Suprapubic skin (tissue), 4 donors: ENCODE measurements around the gene CCDC159. TPM values are rescaled to one million over a fixed set of nuclear protein-coding genes. Genes with fewer than 3 reads are reported as not detected.

ENCODE experiments used
- DNase-seq, 2 donors: peaks; one replicate each; pipeline ENCODE4 v3.0.0-alpha.2; 2019; ENCODE audit warnings: low spot score in 2 of 2
- H3K27ac ChIP-seq: fragments of 200-600 bp; sonication (generic); one replicate; pipeline ENCODE4 v1.5.1; 2019
- H3K27me3 ChIP-seq: fragments of 200-600 bp; sonication (generic); one replicate; pipeline ENCODE4 v1.5.1; 2019
- H3K36me3 ChIP-seq: fragments of 200-600 bp; sonication (generic); one replicate; pipeline ENCODE4 v1.5.1; 2019
- H3K4me1 ChIP-seq: fragments of 200-600 bp; sonication (generic); one replicate; pipeline ENCODE4 v1.5.1; 2019
- H3K4me3 ChIP-seq: fragments of 200-600 bp; sonication (generic); one replicate; pipeline ENCODE4 v1.5.1; 2019; ENCODE audit warnings: mild to moderate bottlenecking
- H3K9me3 ChIP-seq: fragments of 200-600 bp; sonication (generic); one replicate; pipeline ENCODE4 v1.5.1; 2019
- EP300 ChIP-seq: sonication (generic); formaldehyde crosslinking; IDR thresholded peaks from one replicate; pipeline ENCODE4 v1.6.1; 2017; ENCODE audit warnings: antibody characterized with exemption
- POLR2A ChIP-seq, 2 donors: fragments of 450-650 bp; IDR thresholded peaks; one replicate each; pipeline ENCODE4 v1.6.1; 2017; ENCODE audit warnings: antibody characterized with exemption in 2 of 2, mild to moderate bottlenecking in 2 of 2, moderate library complexity in 2 of 2
- POLR2AphosphoS5 ChIP-seq, 3 donors: sonication (generic); formaldehyde crosslinking; IDR thresholded peaks; one replicate each; pipeline ENCODE4 v1.6.1; 2017; ENCODE audit warnings: antibody characterized with exemption in 3 of 3
- WGBS: methylation state at CpG from one replicate; pipeline ENCODE4 v1.1.5; 2018; 5-methylcytosine and 5-hydroxymethylcytosine counted together
- total RNA-seq, 4 donors: library from RNA; depleted of rRNA; stranded (reverse); fragments of >200 nt; gene quantifications; one replicate each; pipeline ENCODE4 v1.1.0, GENCODE V29; 2016
- TF ChIP-seq, protein P1 (sequence below), 2 donors: fragments of 200-600 bp in 1 of 2; fragments of 450-650 bp in 1 of 2; sonication (generic) in 1 of 2; IDR thresholded peaks; one replicate each; pipeline ENCODE4 v1.5.1; 2016 to 2019; ENCODE audit warnings: antibody characterized with exemption in 2 of 2, mild to moderate bottlenecking in 1 of 2, moderate library complexity in 1 of 2

The CCDC159 gene, protein sequence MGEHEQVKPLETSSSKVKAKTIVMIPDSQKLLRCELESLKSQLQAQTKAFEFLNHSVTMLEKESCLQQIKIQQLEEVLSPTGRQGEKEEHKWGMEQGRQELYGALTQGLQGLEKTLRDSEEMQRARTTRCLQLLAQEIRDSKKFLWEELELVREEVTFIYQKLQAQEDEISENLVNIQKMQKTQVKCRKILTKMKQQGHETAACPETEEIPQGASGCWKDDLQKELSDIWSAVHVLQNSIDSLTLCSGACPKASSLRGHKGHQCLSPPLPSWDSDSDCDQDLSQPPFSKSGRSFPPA
- 10 to 100 TPM in 3 of 4 donors, 1 to 10 TPM in 1; 8.0 to 58.3 (median 14.3) TPM for total RNA-seq

DNA sequence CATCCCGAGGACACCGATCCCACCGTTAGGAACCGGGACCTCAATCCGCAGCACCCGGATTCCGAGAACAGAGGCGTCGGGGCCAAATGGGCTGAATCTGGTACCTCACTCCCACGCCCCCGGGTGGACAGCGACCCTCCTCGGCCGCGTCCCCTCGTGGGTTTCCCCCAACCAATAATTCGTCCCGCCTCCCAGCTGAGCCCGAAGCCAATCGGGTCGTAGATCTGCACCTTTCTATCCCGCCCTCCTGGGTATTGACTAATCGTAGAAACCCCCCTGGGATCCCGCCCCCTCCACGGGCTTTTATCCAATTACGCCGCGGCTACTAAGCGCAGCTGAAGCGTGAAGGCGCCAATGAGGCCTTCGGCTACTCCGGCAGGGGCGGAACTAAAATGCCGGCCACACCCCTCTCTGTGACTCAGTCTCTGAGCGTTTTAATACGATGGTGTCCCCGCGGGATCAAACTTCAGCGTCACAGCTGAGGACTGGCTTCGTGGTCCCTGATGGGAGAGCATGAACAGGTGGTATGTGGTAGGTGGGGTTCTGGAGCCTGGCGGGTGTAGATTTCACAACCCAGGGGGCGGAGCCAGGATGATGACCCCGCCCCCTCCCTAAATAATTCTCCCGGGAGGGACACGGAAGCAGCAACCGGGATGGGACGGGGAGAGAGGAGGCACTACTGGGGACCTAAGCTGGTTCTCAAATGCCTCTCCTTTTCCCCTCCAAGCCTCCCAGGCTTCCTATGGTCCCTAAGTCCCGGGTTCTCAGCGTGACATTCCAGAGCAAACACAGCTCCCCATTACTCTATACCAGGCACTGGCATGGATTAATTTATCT lies at the start of gene CCDC159, which contains the start of gene TMEM205:
CCDC159 (plus strand) TSS at position 416 of the 837 bp plus-strand sequence; CDS start at position 504, 88 bp downstream.
TMEM205 (minus strand) TSS at position 165 of the 837 bp plus-strand sequence. CDS start 649 bp downstream, outside the sequence.
- peaks cover 6% of the 10 kb centered on the region for H3K36me3 ChIP-seq
- H3K4me3 ChIP-seq = peak within 1 kb of the TSS; percentile 57
- peak within 1 kb of the TSS; percentile 67 for H3K27ac ChIP-seq
- WGBS = under 1% methylated on average over 19 of the region's 50 CpGs
- TF ChIP-seq, protein P1, sequence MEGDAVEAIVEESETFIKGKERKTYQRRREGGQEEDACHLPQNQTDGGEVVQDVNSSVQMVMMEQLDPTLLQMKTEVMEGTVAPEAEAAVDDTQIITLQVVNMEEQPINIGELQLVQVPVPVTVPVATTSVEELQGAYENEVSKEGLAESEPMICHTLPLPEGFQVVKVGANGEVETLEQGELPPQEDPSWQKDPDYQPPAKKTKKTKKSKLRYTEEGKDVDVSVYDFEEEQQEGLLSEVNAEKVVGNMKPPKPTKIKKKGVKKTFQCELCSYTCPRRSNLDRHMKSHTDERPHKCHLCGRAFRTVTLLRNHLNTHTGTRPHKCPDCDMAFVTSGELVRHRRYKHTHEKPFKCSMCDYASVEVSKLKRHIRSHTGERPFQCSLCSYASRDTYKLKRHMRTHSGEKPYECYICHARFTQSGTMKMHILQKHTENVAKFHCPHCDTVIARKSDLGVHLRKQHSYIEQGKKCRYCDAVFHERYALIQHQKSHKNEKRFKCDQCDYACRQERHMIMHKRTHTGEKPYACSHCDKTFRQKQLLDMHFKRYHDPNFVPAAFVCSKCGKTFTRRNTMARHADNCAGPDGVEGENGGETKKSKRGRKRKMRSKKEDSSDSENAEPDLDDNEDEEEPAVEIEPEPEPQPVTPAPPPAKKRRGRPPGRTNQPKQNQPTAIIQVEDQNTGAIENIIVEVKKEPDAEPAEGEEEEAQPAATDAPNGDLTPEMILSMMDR (IDR thresholded peaks at IDR 0.05) = no peak
- peak in 1 of 2 donors; percentile 49 for TF ChIP-seq POLR2A (IDR thresholded peaks at IDR 0.05)
- peak in 2 of 3 donors; percentile 83 to 93 for TF ChIP-seq POLR2AphosphoS5 (IDR thresholded peaks at IDR 0.05)
- no peaks in the 10 kb centered on the region for H3K27me3 ChIP-seq
- peaks cover 33% of the 10 kb centered on the region for H3K4me1 ChIP-seq
- no peaks in the 10 kb centered on the region for H3K9me3 ChIP-seq
- DNase-seq = peak; percentile 99 to 100

DNA sequence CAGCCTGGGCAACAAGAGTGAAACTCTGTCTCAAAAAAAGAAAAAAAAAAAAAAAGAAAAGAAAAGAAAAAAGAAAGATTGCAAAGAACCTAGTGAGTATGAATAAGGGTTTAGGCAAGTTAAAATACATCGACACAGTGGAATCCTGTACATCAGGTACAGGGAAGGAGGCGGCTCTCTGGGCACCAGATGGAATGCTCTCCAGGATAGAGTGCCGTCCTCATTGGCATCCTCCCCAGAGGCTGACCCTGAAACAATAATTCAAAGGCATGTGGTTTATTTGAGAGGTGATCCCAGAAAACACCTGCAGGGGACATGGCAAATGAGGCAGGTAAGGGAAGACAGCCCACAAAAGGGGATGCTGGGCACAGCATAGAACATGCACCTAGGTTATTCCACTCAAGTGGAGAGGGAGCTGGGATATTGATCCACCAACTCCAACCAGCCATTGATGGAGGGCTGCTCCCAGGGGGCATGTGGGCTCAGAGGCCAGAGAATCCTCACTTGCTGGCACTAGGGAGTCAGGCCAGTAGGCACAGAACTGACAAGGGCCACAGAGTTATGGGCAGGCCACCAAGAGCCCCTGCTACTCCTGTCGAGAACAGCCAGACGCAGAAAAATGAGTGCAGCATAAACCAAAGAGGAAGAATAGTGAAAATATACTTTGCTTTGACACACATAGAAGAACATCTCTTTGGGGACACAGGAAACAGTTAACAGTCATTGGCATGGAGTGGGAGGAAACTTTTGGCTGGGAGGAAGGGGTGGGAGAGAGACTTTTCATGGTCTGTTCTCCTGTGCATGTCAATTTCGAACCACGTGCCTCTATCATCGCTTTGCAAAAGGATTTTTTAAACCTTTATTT lies 46.1 kb upstream of the CCDC159 start:
- Histone ChIP-seq H3K4me3 (no peak overlapping the region), H3K4me1 (peaks cover 7% of the 10 kb centered on the region), H3K27ac (no peak overlapping the region), H3K9me3 (no peaks in the 10 kb centered on the region), H3K27me3 (no peaks in the 10 kb centered on the region), H3K36me3 (no peaks in the 10 kb centered on the region)
- DNase-seq = no peak
- WGBS = 62% methylated on average over 8 of the region's 8 CpGs
- TF ChIP-seq, protein P1 (IDR thresholded peaks at IDR 0.05) = no peak
- TF ChIP-seq POLR2A (IDR thresholded peaks at IDR 0.05) (no peak), POLR2AphosphoS5 (IDR thresholded peaks at IDR 0.05) (no peak), EP300 (no peak)

DNA sequence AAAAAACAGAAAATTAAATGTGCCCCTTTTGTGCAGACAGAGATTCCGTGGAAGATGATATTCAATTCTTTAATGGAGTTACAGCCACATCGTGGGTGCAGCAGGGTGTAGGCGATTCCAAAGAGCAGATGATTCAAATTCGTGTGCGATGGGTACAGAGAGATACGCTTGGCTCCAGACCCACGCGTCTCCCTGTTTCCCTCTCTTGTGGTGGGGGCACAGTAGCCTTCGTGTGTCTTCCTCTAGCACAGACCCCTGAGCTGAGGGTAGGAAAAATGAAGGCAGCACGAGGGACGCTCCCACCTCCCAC lies 45.6 kb upstream of the CCDC159 start:
- DNase-seq = no peak
- TF ChIP-seq, protein P1 (IDR thresholded peaks at IDR 0.05) = no peak
- no peak for TF ChIP-seq POLR2AphosphoS5 (IDR thresholded peaks at IDR 0.05)
- H3K9me3 ChIP-seq = no peaks in the 10 kb centered on the region
- H3K36me3 ChIP-seq = no peaks in the 10 kb centered on the region
- no peak overlapping the region for H3K27ac ChIP-seq
- no peak overlapping the region for H3K4me3 ChIP-seq
- 79% methylated on average over 11 of the region's 11 CpGs for WGBS
- H3K27me3 ChIP-seq = no peaks in the 10 kb centered on the region
- H3K4me1 ChIP-seq = peaks cover 5% of the 10 kb centered on the region

DNA sequence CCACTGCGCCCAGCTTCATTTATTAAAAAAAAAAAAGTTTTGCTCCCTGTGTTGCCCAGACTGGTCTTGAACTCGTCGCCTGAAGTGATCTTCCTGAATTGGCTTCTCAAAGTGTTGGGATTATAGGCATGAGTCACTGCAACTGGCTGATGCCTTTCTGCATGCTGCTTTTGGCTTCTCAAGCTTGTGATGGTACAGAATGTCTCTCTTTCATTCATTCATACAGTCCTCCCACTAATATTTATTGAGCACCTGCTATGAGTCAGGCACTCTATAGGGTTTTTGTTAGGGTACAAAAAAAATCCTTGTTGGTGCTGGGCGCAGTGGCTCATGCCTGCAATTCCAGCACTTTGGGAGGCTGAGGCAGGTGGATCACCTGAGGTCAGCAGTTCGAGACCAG lies 41.4 kb upstream of the CCDC159 start:
- DNase-seq = no peak
- WGBS = 66% methylated on average over 5 of the region's 5 CpGs
- Histone ChIP-seq H3K36me3 (no peaks in the 10 kb centered on the region), H3K27me3 (no peaks in the 10 kb centered on the region), H3K27ac (no peak overlapping the region), H3K9me3 (no peaks in the 10 kb centered on the region), H3K4me1 (no peaks in the 10 kb centered on the region), H3K4me3 (no peak overlapping the region)
- TF ChIP-seq POLR2AphosphoS5 (IDR thresholded peaks at IDR 0.05) (no peak), EP300 (no peak), POLR2A (IDR thresholded peaks at IDR 0.05) (no peak)
- TF ChIP-seq, protein P1 (IDR thresholded peaks at IDR 0.05) = no peak
